ENCODE data around the gene ARID5B.

DNA sequence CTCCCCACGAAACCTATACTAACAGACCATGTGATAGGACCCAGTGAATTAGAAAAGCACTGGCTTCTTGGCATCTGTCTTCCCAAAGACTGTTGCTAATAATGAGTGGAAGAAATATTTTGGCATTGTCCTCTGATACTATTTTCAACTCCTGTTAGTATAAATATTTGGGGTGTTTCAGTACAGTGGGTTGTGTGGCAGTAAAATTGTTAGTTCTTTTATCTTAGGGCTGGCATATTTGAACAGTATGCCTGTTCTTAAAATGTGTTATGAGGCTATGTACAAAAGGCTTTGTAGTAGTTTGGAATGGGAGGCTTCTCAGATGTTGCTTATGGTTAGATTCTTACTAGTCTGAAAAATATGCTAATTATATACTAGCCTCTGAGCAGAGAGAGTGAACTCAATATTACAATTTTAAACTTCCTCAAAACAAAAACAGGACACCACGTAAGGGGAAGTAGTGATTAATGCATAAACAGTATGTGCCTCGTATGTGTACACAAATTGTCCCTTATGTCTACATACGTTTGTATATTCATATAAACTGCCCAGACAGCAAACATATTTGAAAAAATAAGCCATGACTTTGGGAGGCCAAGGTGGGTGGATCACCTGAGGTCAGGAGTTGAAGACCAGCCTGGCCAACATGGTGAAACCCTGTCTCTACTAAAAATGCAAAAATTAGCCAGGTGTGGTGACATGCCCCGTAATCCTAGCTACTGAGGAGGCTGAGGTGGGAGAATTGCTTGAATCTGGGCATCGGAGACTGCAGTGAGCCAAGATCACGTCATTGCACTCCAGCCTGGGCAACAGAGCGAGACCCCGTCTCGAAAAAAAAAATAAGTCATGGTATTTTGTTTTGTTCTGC is 115.4 kb downstream of the ARID5B start:
- TF ChIP-seq, protein P1, sequence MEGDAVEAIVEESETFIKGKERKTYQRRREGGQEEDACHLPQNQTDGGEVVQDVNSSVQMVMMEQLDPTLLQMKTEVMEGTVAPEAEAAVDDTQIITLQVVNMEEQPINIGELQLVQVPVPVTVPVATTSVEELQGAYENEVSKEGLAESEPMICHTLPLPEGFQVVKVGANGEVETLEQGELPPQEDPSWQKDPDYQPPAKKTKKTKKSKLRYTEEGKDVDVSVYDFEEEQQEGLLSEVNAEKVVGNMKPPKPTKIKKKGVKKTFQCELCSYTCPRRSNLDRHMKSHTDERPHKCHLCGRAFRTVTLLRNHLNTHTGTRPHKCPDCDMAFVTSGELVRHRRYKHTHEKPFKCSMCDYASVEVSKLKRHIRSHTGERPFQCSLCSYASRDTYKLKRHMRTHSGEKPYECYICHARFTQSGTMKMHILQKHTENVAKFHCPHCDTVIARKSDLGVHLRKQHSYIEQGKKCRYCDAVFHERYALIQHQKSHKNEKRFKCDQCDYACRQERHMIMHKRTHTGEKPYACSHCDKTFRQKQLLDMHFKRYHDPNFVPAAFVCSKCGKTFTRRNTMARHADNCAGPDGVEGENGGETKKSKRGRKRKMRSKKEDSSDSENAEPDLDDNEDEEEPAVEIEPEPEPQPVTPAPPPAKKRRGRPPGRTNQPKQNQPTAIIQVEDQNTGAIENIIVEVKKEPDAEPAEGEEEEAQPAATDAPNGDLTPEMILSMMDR (IDR thresholded peaks at IDR 0.05; ENCODE audit: low read depth, low read length) = no peak
- no peak for TF ChIP-seq POLR2A (IDR thresholded peaks at IDR 0.05; ENCODE audit: extremely low read depth, insufficient read length)
